GM18873 (cell line): ENCODE results near the gene INPP1.
"Not testable (repeated sequence)": the region's sequence is repeated elsewhere in the genome, so short reads cannot be mapped to it uniquely, and the experiment has no call there.

Experiments
- ATAC-seq: cut with Tn5 transposase; IDR thresholded peaks from one replicate; pipeline ENCODE4 v1.9.1; 2021; ENCODE audit warnings: mild to moderate bottlenecking, moderate library complexity, moderate number of reproducible peaks; ENCODE audit not compliant: unreplicated experiment, low FRiP score

Gene INPP1

GRCh38 chr2:190333395-190333794 is 10.0 kb upstream of the INPP1 start:
- ATAC-seq, result no peak

GRCh38 chr2:190333928-190334327 is 9.5 kb upstream of the INPP1 start:
- no peak for ATAC-seq

- ATAC-seq, result no peak
Observed at GRCh38 chr2:190334479-190335224, 8.7 kb upstream of the INPP1 start.

GRCh38 chr2:190335225-190335559 is 8.2 kb upstream of the INPP1 start:
- ATAC-seq, result no peak

GRCh38 chr2:190335584-190335983 is 7.8 kb upstream of the INPP1 start:
- ATAC-seq, result not testable (repeated sequence)

- ATAC-seq, result no peak
Observed at GRCh38 chr2:190336420-190336819, 7.0 kb upstream of the INPP1 start.

GRCh38 chr2:190338453-190338852 is 4.9 kb upstream of the INPP1 start:
- ATAC-seq, result no peak

GRCh38 chr2:190339394-190339793 is 4.0 kb upstream of the INPP1 start:
- ATAC-seq, result no peak

GRCh38 chr2:190340369-190340768 is 3.0 kb upstream of the INPP1 start:
- no peak for ATAC-seq

- no peak for ATAC-seq
Observed at GRCh38 chr2:190342611-190343010, 778 bp upstream of the INPP1 start.

- peak; percentile 24 for ATAC-seq
Observed at GRCh38 chr2:190343089-190343535, 277 bp upstream of the INPP1 start.

GRCh38 chr2:190344276-190344827 is 963 bp downstream of the INPP1 start:
- ATAC-seq, result peak; percentile 73

- no peak for ATAC-seq
Observed at GRCh38 chr2:190350371-190350770, 7.0 kb downstream of the INPP1 start.

- ATAC-seq, result no peak
Observed at GRCh38 chr2:190351955-190352354, 8.6 kb downstream of the INPP1 start.

- no peak for ATAC-seq
Observed at GRCh38 chr2:190352668-190353536, 9.5 kb downstream of the INPP1 start.

- no peak for ATAC-seq
Observed at GRCh38 chr2:190353537-190353899, 10.1 kb downstream of the INPP1 start.

- no peak for ATAC-seq
Observed at GRCh38 chr2:190354003-190354690, 10.8 kb downstream of the INPP1 start.

- no peak for ATAC-seq
Observed at GRCh38 chr2:190355968-190356644, 12.7 kb downstream of the INPP1 start.

- ATAC-seq, result no peak
Observed at GRCh38 chr2:190357600-190357999, 14.2 kb downstream of the INPP1 start.
